ENCODE measurements around the gene DNAH9.

Gene DNAH9

GRCh38 chr17:11852231-11852630 lies 254.0 kb downstream of the DNAH9 start:
- no peak overlapping the region for H3K4me2 ChIP-seq
- no peak overlapping the region for H2AFZ ChIP-seq (ENCODE audit: low read depth)
- TF ChIP-seq CTCF (conservative IDR thresholded peaks at IDR 0.05; ENCODE audit: low read depth, low read length) = no peak
- H3K4me1 ChIP-seq (ENCODE audit: low read depth, poor library complexity, severe bottlenecking) = no peaks in the 10 kb centered on the region
- no peaks in the 10 kb centered on the region for H3K27me3 ChIP-seq (ENCODE audit: insufficient read depth, low read depth)
- no peaks in the 10 kb centered on the region for H3K36me3 ChIP-seq (ENCODE audit: insufficient read depth)
- H3K4me3 ChIP-seq (IDR thresholded peaks at IDR 0.05; ENCODE audit: insufficient read depth, low read depth, low read length) = no peak overlapping the region
- H3K9ac ChIP-seq = no peak overlapping the region
- H3K79me2 ChIP-seq (ENCODE audit: insufficient read depth, low read depth) = no peaks in the 10 kb centered on the region
- no peaks in the 10 kb centered on the region for H4K20me1 ChIP-seq (ENCODE audit: insufficient read depth)
- no peak overlapping the region for H3K27ac ChIP-seq

GRCh38 chr17:11852912-11853311 lies 254.6 kb downstream of the DNAH9 start:
- Histone ChIP-seq H3K79me2 (ENCODE audit: insufficient read depth, low read depth) (no peaks in the 10 kb centered on the region), H3K9ac (no peak overlapping the region), H3K4me2 (no peak overlapping the region), H3K4me3 (IDR thresholded peaks at IDR 0.05; ENCODE audit: insufficient read depth, low read depth, low read length) (no peak overlapping the region), H3K27ac (no peak overlapping the region), H3K4me1 (ENCODE audit: low read depth, poor library complexity, severe bottlenecking) (no peaks in the 10 kb centered on the region), H3K27me3 (ENCODE audit: insufficient read depth, low read depth) (no peaks in the 10 kb centered on the region), H3K36me3 (ENCODE audit: insufficient read depth) (no peaks in the 10 kb centered on the region), H2AFZ (ENCODE audit: low read depth) (no peak overlapping the region), H4K20me1 (ENCODE audit: insufficient read depth) (no peaks in the 10 kb centered on the region)
- no peak for TF ChIP-seq CTCF (conservative IDR thresholded peaks at IDR 0.05; ENCODE audit: low read depth, low read length)

- Histone ChIP-seq H3K27ac (no peak overlapping the region), H3K4me2 (no peak overlapping the region), H4K20me1 (ENCODE audit: insufficient read depth) (no peaks in the 10 kb centered on the region), H3K79me2 (ENCODE audit: insufficient read depth, low read depth) (no peaks in the 10 kb centered on the region), H3K36me3 (ENCODE audit: insufficient read depth) (no peaks in the 10 kb centered on the region), H3K4me1 (ENCODE audit: low read depth, poor library complexity, severe bottlenecking) (no peaks in the 10 kb centered on the region), H3K4me3 (IDR thresholded peaks at IDR 0.05; ENCODE audit: insufficient read depth, low read depth, low read length) (no peak overlapping the region), H3K27me3 (ENCODE audit: insufficient read depth, low read depth) (no peaks in the 10 kb centered on the region), H3K9ac (no peak overlapping the region), H2AFZ (ENCODE audit: low read depth) (no peak overlapping the region)
- no peak for TF ChIP-seq CTCF (conservative IDR thresholded peaks at IDR 0.05; ENCODE audit: low read depth, low read length)
These were observed 255.3 kb downstream of the DNAH9 start for GRCh38 chr17:11853321-11854151.

GRCh38 chr17:11855306-11855705 lies 257.0 kb downstream of the DNAH9 start:
- H2AFZ ChIP-seq (ENCODE audit: low read depth) = no peak overlapping the region
- H3K4me3 ChIP-seq (IDR thresholded peaks at IDR 0.05; ENCODE audit: insufficient read depth, low read depth, low read length) = no peak overlapping the region
- H3K79me2 ChIP-seq (ENCODE audit: insufficient read depth, low read depth) = no peaks in the 10 kb centered on the region
- H3K27ac ChIP-seq = no peak overlapping the region
- no peak overlapping the region for H3K9ac ChIP-seq
- TF ChIP-seq CTCF (conservative IDR thresholded peaks at IDR 0.05; ENCODE audit: low read depth, low read length) = no peak
- no peaks in the 10 kb centered on the region for H3K4me1 ChIP-seq (ENCODE audit: low read depth, poor library complexity, severe bottlenecking)
- H3K27me3 ChIP-seq (ENCODE audit: insufficient read depth, low read depth) = no peaks in the 10 kb centered on the region
- no peaks in the 10 kb centered on the region for H4K20me1 ChIP-seq (ENCODE audit: insufficient read depth)
- H3K36me3 ChIP-seq (ENCODE audit: insufficient read depth) = no peaks in the 10 kb centered on the region
- no peak overlapping the region for H3K4me2 ChIP-seq

All from KMS-11 (cell line).